ENCODE results near the gene RAI2. TPM values are rescaled to one million over a fixed set of nuclear protein-coding genes. Genes with fewer than 3 reads are reported as not detected.
A peak's percentile ranks its signal among the peaks of the same experiment; 100 is the strongest.

Gene RAI2
- total RNA-seq, 1 experiment from 2014 or later: not detected

DNA sequence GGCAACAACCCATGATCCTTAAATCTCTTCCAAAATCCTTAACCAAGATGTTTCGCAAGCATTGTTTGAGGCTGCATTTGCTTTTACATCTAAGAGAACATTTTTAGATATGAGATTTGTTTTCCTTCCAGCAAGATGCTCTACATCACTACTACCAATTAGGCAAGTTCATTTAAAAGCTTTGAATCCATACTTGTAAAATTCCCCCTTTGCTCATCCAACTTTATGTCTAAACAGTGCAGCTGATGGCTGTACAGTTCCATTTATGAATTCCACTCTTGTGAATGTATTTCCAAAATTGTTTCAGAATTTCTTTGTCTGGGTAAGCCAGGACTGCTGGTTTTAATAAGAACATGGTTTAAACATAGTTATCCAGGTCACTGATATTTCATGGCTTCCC, 31.5 kb downstream of the RAI2 start:
- DNase-seq (ENCODE audit: low spot score): no peak

DNA sequence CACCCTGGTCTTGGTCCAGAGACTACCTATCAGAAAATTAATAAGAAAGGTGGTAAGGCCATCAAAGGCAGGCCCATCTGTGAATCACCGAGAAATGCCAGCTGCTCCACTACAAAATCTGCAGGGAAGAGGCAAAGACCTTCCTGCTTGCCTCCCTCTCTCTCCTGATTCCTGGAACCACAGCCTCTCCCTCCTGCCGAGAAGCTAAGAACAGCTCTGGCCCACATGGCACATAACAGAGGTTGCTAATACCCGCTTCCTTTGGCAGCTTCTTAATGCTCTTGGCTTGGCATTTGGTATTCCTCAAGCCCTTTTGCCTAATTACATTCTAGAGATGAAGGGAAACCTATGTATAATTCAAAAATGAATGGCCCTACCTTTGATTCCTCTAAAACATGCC, 32.9 kb downstream of the RAI2 start:
- DNase-seq (ENCODE audit: low spot score): no peak

GRCh38 chrX:17826609-17827496, 34.2 kb downstream of the RAI2 start:
- DNase-seq (ENCODE audit: low spot score): no peak

- no peak for DNase-seq (ENCODE audit: low spot score)
Observed at GRCh38 chrX:17824980-17825379, 36.1 kb downstream of the RAI2 start.

GRCh38 chrX:17822351-17822750, 38.7 kb downstream of the RAI2 start:
- DNase-seq (ENCODE audit: low spot score): no peak

DNA sequence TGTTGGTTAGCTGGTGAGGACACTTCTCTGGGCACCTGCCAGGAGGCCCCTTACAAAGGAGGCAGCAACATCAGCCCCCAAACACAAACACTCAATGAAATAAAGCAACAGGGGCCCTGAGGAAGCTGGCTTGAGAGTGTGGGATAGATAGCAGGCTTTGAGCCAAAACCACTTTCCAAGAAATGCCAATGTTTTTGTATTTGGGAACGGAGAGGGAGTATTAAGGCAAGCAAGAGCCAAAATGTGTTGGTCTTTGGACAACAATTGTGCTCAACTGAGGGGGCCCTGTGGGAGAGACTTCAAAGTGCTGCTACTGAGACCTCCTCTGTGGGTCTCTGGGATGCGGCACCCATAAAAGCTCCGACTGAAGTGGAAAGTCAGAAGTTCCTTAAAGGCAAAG, 41.0 kb downstream of the RAI2 start:
- DNase-seq (ENCODE audit: low spot score): no peak

DNA sequence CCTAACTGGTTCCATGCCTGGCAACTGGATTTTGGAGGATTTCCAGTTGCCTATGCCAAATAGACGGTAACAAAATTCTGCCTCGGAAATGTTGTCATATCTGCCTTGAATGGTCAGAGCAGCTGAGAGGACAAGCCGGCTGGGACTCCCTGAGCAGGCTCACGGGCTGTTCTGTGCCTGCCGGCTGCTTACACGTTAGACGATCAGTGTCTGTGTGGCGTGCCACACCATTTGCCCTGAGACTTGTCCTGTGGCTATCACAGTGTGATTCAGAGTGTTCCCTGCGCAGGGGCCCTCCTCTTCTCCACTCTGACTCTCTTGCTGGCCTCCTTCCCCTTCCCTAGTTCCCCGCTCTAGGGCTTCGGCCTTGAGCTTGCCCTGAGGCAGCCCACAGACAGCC, 42.4 kb downstream of the RAI2 start:
- DNase-seq (ENCODE audit: low spot score): no peak

GRCh38 chrX:17817251-17817650, 43.8 kb downstream of the RAI2 start:
- no peak for DNase-seq (ENCODE audit: low spot score)

GRCh38 chrX:17814557-17814956, 46.5 kb downstream of the RAI2 start:
- DNase-seq (ENCODE audit: low spot score): no peak

DNA sequence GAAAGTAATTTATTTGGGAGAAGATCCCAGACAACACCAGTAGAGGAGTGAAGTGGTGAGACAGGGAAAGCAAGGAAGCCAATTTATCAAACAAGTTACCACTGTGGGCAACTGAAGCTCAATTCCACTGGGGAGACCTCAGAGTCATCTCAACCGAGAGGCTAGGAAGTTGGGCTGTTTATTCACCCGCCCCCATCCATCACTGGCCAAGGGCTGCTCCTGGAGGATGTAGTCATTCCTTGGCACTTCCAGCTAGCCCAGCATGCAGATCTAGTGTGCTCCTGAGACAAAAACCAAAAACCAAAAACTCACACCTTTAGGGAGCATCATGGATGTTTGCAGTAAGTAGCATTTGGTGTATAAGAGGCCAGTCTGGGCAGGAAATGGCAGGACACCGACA, 47.0 kb downstream of the RAI2 start:
- no peak for DNase-seq (ENCODE audit: low spot score)

GRCh38 chrX:17813277-17813676, 47.8 kb downstream of the RAI2 start:
- no peak for DNase-seq (ENCODE audit: low spot score)

GRCh38 chrX:17812763-17813162, 48.3 kb downstream of the RAI2 start:
- no peak for DNase-seq (ENCODE audit: low spot score)

GRCh38 chrX:17809984-17810383, 51.1 kb downstream of the RAI2 start:
- no peak for DNase-seq (ENCODE audit: low spot score)

GRCh38 chrX:17809273-17809672, 51.8 kb downstream of the RAI2 start:
- no peak for DNase-seq (ENCODE audit: low spot score)

DNA sequence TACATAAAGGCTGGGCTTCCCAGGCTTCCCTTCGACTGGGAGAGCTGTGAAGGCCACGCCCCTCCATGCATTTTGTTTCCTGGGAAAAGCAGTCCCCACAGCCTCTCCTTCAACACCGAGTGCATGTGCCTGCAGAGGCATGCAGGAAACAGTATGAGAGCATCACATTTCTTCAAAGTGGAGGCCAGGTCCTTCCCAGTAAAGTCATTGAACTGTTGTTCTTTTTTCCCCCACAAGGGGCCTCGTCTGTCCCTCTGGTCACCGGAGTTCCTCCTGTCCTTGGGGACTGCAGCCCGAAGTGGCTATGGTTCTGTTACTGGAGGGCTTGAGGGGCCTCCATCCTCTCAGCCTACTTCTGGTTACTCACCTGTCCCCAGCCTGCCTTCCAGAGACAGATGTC, 56.0 kb downstream of the RAI2 start:
- DNase-seq (ENCODE audit: low spot score): peak; percentile 35

DNA sequence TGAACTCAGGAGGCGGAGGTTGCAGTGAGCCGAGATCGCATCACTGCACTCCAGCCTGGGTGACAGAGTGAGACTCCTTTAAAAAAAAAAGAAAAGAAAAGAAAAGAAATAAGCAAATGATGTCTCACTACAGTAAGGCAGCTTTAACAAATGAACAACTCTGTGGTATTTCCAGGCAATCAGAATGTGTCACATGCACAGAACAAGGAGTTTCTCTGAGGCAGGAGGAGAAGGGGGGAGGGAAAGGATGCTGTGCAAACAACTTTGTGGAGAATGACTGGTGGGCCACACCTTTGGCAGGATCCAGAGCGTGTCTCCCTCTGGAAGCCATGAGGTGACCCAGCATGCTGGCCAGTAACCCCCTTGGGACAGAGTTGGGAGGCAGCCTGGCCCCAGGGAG, 57.6 kb downstream of the RAI2 start:
- no peak for DNase-seq (ENCODE audit: low spot score)

DNA sequence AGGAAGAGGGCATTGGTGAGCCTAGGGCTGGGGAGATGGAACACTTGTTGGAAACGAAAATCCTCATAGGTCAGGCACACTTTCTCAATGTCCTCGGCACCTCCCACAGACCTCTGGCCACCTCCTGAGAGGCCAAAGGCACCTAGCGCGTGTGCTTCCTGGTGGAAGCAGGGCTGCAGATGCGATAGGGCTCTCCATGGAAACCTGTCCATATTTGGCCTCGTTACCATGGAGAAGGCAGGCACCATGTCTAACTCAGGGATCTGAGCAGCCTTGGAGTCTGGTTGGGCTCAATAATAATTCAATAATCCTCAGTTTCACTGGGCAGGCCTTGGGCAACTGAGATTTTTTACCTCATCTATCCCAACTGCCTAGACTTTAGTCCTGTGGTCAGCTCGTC, 58.3 kb downstream of the RAI2 start:
- DNase-seq (ENCODE audit: low spot score): peak; percentile 1

GRCh38 chrX:17801431-17801830, 59.7 kb downstream of the RAI2 start:
- DNase-seq (ENCODE audit: low spot score): no peak

DNA sequence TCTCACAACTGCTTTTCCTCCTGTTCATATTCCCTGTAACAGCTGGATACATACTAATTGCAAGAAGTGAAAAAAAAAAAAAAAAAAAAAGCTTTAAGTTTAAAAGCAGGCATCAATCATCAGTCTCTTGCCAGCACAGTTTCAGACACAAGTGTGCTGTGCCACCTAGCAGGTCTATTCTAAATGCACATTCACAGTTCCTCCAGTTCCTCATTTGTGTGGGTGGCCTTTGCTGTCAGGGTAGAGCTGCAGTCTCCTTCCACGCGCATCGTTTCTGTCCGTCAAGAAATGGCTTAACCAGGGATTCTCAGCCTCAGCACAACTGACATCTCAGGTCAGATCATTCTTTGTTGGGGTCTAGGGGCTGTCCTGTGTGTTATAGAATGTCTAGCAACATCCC, 62.2 kb downstream of the RAI2 start:
- no peak for DNase-seq (ENCODE audit: low spot score)

GRCh38 chrX:17792826-17793225, 68.3 kb downstream of the RAI2 start:
- no peak for DNase-seq (ENCODE audit: low spot score)

- no peak for DNase-seq (ENCODE audit: low spot score)
Observed at GRCh38 chrX:17788956-17789562, 72.0 kb downstream of the RAI2 start.

- peak; percentile 53 for DNase-seq (ENCODE audit: low spot score)
Observed at GRCh38 chrX:17788439-17788838, 72.7 kb downstream of the RAI2 start.

GRCh38 chrX:17787557-17787956, 73.5 kb downstream of the RAI2 start:
- no peak for DNase-seq (ENCODE audit: low spot score)
